Measurements from ENCODE around the gene CDK5RAP3.

CDK5RAP3 gene

DNA sequence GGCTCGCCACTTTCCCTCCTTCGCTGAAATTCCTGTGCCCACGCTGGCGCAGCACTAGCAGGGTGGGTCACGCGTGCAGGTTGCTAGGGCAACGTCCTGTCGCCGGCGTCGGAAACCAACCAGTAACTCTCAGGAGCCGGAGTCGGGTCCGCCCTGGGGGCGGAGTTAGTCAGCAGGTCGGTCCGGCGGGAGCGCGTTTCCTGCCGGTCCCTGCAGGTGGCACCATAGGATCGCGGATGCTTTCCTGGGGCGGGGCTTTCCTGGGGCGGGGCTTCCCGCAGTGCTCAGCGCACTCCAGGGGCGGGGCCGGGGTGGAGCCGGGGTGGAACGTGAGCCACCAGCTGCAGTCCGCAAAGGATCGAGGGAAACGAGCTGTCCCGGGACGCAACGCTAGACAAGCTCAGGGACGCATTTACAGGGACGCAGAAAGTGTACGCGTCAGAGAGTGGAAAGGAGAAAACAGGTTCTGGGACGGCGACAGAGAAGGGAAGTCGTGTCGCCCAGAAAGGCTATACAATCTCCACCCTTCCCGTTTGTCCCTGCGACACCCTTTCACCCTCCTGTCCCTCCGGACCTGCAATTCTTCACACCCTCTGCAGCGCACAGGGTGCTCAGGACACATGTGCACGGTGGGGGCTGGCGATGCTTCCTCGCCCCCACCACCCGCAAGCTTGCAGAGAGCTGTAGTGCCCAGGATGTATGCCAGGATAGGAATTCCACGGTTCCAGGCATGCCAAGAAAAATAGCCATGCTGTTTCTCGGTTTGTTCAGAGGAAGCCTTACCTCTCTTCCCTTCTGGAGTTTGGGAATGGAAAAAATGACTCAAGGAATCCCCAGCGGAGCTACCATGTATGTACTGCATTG lies 54.4 kb downstream of the CDK5RAP3 start:
- peak; percentile 97 for DNase-seq

DNA sequence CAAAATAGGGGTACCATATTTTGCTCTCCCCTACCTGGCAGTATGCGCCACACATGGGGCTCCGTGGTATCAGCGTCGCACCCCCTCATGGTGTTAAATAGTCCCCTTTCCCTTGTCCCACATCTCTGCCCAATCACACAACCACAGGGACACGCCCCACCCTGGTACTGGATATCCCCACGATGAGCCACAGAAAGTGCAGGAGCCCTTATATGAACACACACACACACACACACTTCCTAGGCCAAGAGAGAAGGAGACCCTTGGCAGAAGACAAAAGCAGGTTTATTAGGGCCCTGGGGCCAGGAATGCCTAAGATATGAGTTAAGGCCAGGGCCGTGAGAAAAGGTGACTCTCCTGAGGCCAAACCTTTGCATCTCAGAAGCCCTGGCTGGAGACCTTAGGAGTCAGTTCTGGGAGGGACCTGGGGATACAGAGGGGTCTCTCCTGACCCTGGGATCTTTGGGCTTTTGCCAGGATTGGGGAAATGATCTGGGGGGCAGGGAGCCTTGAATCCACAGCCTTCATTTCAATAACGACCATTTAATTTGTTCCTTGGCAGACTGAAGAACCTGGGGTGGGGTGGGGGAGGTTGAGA lies 55.1 kb downstream of the CDK5RAP3 start:
- DNase-seq: no peak

- DNase-seq: peak; percentile 74 to 75
Measured at GRCh38 chr17:48026502-48027321, 55.8 kb downstream of the CDK5RAP3 start.

GRCh38 chr17:48027322-48027981 lies 56.5 kb downstream of the CDK5RAP3 start:
- no peak for DNase-seq

DNA sequence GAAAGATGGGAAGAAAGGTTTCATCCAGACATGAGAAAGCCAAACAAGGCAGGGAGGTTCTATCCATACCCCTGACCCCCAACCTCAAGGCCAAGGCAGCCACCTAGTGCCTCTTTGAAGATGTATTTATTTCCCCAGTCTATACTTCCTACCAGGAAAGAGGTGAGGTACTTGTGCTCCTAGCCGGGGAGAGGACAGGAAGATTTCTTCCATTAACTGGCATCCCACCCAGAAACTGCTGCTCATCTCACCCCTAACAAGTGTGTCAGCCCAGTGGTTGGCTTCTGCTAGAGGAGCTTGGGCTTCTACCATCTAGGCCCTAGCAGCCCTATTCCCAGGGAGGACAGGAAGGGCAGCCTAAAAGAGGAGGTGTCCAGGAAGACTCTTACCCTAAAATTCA lies 57.8 kb downstream of the CDK5RAP3 start:
- no peak for DNase-seq

DNA sequence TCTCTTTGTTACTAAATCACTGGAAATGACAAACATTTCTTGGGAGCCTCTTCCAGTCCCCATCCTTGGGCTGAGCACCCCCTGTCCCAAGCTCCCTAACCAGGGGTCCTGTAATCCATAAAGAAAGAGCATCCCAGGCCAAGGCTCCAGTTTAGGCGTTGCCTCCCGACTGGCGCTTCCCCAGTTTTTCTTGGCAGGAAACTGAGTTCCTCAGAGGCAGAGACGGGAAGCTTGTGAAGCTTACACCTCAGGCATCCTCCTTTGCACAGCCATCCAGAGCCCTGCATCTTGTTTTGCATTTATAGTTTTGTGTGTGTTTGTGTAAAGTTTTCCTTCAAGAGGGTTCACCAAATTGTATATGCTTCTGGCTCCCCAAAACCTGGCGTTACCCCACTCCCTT lies 59.6 kb downstream of the CDK5RAP3 start:
- DNase-seq: no peak

Data from CD4-positive, alpha-beta T cell treated with Interleukin-1 beta for 1 hour (primary cell).